Astrocyte (in vitro differentiated cells and primary cell): Measurements from ENCODE around the gene COL16A1. TPM values are rescaled to one million over a fixed set of nuclear protein-coding genes. Genes with fewer than 3 reads are reported as not detected.
A peak's percentile ranks its signal among the peaks of the same experiment; 100 is the strongest.

Experiments used
- DNase-seq: peaks from one replicate; pipeline ENCODE4 v3.0.0-alpha.2; 2010; ENCODE audit warnings: low read depth
- FAIRE-seq: peaks from 2 replicates; lab custom pipeline; 2011; peaks lifted over from hg19 to GRCh38; lab: Jason Lieb, UNC
- H2AFZ ChIP-seq: 2 replicates; pipeline ENCODE4 v1.6.0; 2012; ENCODE audit warnings: low read depth, low read length, inconsistent platforms
- H3K27ac ChIP-seq: 2 replicates; pipeline ENCODE4 v1.5.1; 2011; ENCODE audit warnings: low read depth, low read length, inconsistent platforms
- H3K27me3 ChIP-seq: 2 replicates; pipeline ENCODE4 v1.6.0; 2011; ENCODE audit warnings: low read length, inconsistent platforms; ENCODE audit not compliant: insufficient read depth
- H3K36me3 ChIP-seq: 2 replicates; pipeline ENCODE4 v1.5.1; 2011; ENCODE audit warnings: low read length, inconsistent platforms; ENCODE audit not compliant: insufficient read depth
- H3K4me1 ChIP-seq: 2 replicates; pipeline ENCODE4 v1.5.1; 2011; ENCODE audit warnings: low read length, inconsistent platforms; ENCODE audit not compliant: insufficient read depth
- H3K4me2 ChIP-seq: 2 replicates; pipeline ENCODE4 v1.6.0; 2012; ENCODE audit warnings: low read length, inconsistent platforms
- H3K4me3 ChIP-seq: 2 replicates; pipeline ENCODE4 v1.5.1; 2011; ENCODE audit warnings: low read depth, mild to moderate bottlenecking, low read length, inconsistent platforms; ENCODE audit not compliant: insufficient read depth
- H3K79me2 ChIP-seq: 2 replicates; pipeline ENCODE4 v1.6.0; 2012; ENCODE audit warnings: mild to moderate bottlenecking, low read length, inconsistent platforms; ENCODE audit not compliant: insufficient read depth
- H3K9ac ChIP-seq: 2 replicates; pipeline ENCODE4 v1.6.0; 2012; ENCODE audit warnings: mild to moderate bottlenecking, low read length, inconsistent platforms
- H3K9me3 ChIP-seq: 2 replicates; pipeline ENCODE4 v1.5.1; 2012; ENCODE audit warnings: low read depth, mild to moderate bottlenecking, low read length, inconsistent platforms; ENCODE audit not compliant: insufficient read depth
- H4K20me1 ChIP-seq: 2 replicates; pipeline ENCODE4 v1.6.0; 2012; ENCODE audit warnings: low read length, inconsistent platforms; ENCODE audit not compliant: insufficient read depth
- H3K27ac Mint-ChIP-seq: one replicate; pipeline ENCODE4 v1.8.0; 2021; ENCODE audit warnings: mild to moderate bottlenecking, mixed read lengths; ENCODE audit not compliant: unreplicated experiment
- H3K27me3 Mint-ChIP-seq: one replicate; pipeline ENCODE4 v1.8.0; 2021; ENCODE audit warnings: low read depth, mixed read lengths; ENCODE audit not compliant: unreplicated experiment
- H3K36me3 Mint-ChIP-seq: one replicate; pipeline ENCODE4 v1.8.0; 2021; ENCODE audit warnings: low read depth, mixed read lengths; ENCODE audit not compliant: unreplicated experiment
- H3K4me1 Mint-ChIP-seq: one replicate; pipeline ENCODE4 v1.8.0; 2021; ENCODE audit warnings: low read depth, mixed read lengths; ENCODE audit not compliant: unreplicated experiment
- H3K4me3 Mint-ChIP-seq: one replicate; pipeline ENCODE4 v1.8.0; 2021; ENCODE audit warnings: mild to moderate bottlenecking, moderate library complexity, mixed read lengths; ENCODE audit not compliant: unreplicated experiment
- H3K9me3 Mint-ChIP-seq: one replicate; pipeline ENCODE4 v1.8.0; 2021; ENCODE audit warnings: mild to moderate bottlenecking, mixed read lengths; ENCODE audit not compliant: unreplicated experiment
- CTCF ChIP-seq: IDR thresholded peaks from 2 replicates; pipeline ENCODE4 v1.5.1; 2011; ENCODE audit warnings: low read depth, mild to moderate bottlenecking, inconsistent platforms, low read length, moderate library complexity; ENCODE audit not compliant: insufficient read depth
- EZH2 ChIP-seq: IDR thresholded peaks from 2 replicates; pipeline ENCODE4 v1.6.1; 2012; ENCODE audit warnings: mild to moderate bottlenecking, low read length, inconsistent platforms; ENCODE audit not compliant: insufficient read depth
- total RNA-seq: library from RNA; stranded (reverse); gene quantifications from 2 replicates; pipeline ENCODE4 v1.2.1, GENCODE V29; 2021

The COL16A1 gene
- total RNA-seq, 1 donor from 2014 or later: 42.9 TPM

GRCh38 chr1:31669786-31670592, 33.8 kb downstream of the COL16A1 start:
- no peak for FAIRE-seq
- H3K4me1 ChIP-seq: peaks cover 25% of the 10 kb centered on the region
- H3K4me1 Mint-ChIP-seq: peaks cover 7% of the 10 kb centered on the region

GRCh38 chr1:31669433-31669785, 34.4 kb downstream of the COL16A1 start:
- Mint-ChIP-seq H3K4me3 (no peak overlapping the region), H3K36me3 (peaks cover 29% of the 10 kb centered on the region), H3K9me3 (no peaks in the 10 kb centered on the region), H3K27ac (no peak overlapping the region), H3K27me3 (peaks cover 24% of the 10 kb centered on the region), H3K4me1 (peaks cover 7% of the 10 kb centered on the region)
- H3K27ac ChIP-seq: no peak overlapping the region
- H3K4me2 ChIP-seq: peak overlapping the region; percentile 86
- no peak for FAIRE-seq
- H3K36me3 ChIP-seq: peaks cover 5% of the 10 kb centered on the region
- no peak for DNase-seq
- no peak overlapping the region for H3K9ac ChIP-seq
- peaks cover 25% of the 10 kb centered on the region for H3K4me1 ChIP-seq
- H3K79me2 ChIP-seq: no peaks in the 10 kb centered on the region
- no peak overlapping the region for H2AFZ ChIP-seq
- TF ChIP-seq EZH2: no peak
- TF ChIP-seq CTCF: no peak
- H4K20me1 ChIP-seq: peaks cover 4% of the 10 kb centered on the region
- no peaks in the 10 kb centered on the region for H3K9me3 ChIP-seq
- no peaks in the 10 kb centered on the region for H3K27me3 ChIP-seq
- H3K4me3 ChIP-seq: no peak overlapping the region

More at GRCh38 chr1:31669786-31670592, 33.8 kb downstream of the COL16A1 start:
- TF ChIP-seq EZH2 (no peak), CTCF (peak; percentile 22)
- H3K27me3 ChIP-seq: no peaks in the 10 kb centered on the region
- H3K4me3 ChIP-seq: peak overlapping the region; percentile 31
- H3K9me3 ChIP-seq: no peaks in the 10 kb centered on the region
- Mint-ChIP-seq H3K27me3 (peaks cover 25% of the 10 kb centered on the region), H3K36me3 (peaks cover 31% of the 10 kb centered on the region), H3K9me3 (no peaks in the 10 kb centered on the region), H3K4me3 (no peak overlapping the region), H3K27ac (no peak overlapping the region)
- peak overlapping the region; percentile 86 for H3K4me2 ChIP-seq
- H3K36me3 ChIP-seq: peaks cover 5% of the 10 kb centered on the region
- no peaks in the 10 kb centered on the region for H3K79me2 ChIP-seq
- H2AFZ ChIP-seq: peak overlapping the region; percentile 55
- peak; percentile 49 for DNase-seq
- H3K9ac ChIP-seq: peak overlapping the region; percentile 41
- H4K20me1 ChIP-seq: peaks cover 3% of the 10 kb centered on the region
- no peak overlapping the region for H3K27ac ChIP-seq

GRCh38 chr1:31668303-31668883, 35.4 kb downstream of the COL16A1 start:
- Histone ChIP-seq H3K9ac (no peak overlapping the region), H3K4me1 (peaks cover 25% of the 10 kb centered on the region), H3K9me3 (no peaks in the 10 kb centered on the region), H3K4me2 (no peak overlapping the region), H3K79me2 (no peaks in the 10 kb centered on the region), H2AFZ (no peak overlapping the region), H3K4me3 (no peak overlapping the region), H4K20me1 (peaks cover 6% of the 10 kb centered on the region), H3K36me3 (no peaks in the 10 kb centered on the region), H3K27me3 (no peaks in the 10 kb centered on the region), H3K27ac (no peak overlapping the region)
- H3K9me3 Mint-ChIP-seq: no peaks in the 10 kb centered on the region
- H3K27me3 Mint-ChIP-seq: peaks cover 25% of the 10 kb centered on the region
- H3K36me3 Mint-ChIP-seq: peaks cover 26% of the 10 kb centered on the region
- no peak overlapping the region for H3K27ac Mint-ChIP-seq
- H3K4me3 Mint-ChIP-seq: no peak overlapping the region
- FAIRE-seq: no peak
- no peak for TF ChIP-seq EZH2
- no peak for TF ChIP-seq CTCF
- peaks cover 7% of the 10 kb centered on the region for H3K4me1 Mint-ChIP-seq
- DNase-seq: no peak
